NCI-H1417 (cell line): ENCODE measurements around the gene SCARF2.
A peak's percentile ranks its signal among the peaks of the same experiment; 100 is the strongest.

Experiments used
- DNase-seq, 3 experiments: peaks; one replicate each; lab custom pipeline; 2025; lab: John Stamatoyannopoulos, UW

The SCARF2 gene

DNA sequence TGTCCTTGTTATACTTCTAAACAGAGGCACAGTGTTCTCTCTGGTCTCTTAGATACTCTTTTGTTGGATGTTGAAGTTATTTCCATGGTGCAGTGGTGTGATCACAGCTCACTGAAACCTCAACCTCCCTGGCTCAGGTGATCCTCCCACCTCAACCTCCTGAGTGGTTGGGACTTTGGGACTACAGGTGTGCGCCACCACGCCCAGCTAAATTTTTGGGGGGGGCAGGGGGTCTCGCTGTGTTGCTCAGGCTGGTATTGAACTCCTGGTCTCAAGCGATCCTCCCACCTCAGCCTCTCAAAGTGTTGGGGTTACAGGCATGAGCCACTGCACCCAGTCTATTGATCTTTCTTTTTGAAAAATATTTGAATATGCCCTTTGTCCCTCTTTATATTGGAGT, 28.7 kb downstream of the SCARF2 start:
- DNase-seq: no peak

- no peak for DNase-seq
Measured at GRCh38 chr22:20407829-20408228, 29.8 kb downstream of the SCARF2 start.

DNA sequence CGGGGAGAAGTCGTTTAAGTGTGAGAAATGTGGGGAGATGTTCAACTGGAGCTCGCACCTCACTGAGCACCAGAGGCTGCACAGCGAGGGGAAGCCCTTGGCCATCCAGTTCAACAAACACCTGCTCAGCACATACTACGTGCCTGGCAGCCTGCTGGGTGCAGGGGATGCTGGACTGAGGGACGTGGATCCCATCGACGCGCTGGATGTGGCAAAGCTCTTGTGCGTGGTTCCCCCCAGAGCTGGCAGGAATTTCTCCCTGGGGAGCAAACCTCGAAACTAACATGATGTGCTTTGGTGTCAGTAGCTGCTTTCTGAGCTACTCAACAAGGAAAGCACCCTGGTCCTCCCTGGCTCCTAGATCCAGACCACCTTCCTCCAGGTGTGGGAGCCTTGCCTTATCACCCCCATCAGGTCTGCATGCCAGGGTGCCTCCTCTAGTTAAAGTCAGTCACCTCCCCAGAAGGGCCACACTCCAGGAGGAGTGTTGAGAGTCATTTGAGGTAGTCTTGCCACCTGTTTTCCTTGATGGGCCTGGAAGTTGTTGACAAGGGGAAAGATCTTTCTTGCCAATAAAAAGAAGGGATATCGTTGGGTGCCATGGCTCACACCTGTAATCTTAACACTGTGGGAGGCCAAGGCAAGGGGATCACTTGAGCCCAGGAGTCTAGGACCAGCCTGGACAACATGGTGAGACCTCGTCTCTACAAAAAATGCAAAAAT, 30.8 kb downstream of the SCARF2 start:
- no peak for DNase-seq

DNA sequence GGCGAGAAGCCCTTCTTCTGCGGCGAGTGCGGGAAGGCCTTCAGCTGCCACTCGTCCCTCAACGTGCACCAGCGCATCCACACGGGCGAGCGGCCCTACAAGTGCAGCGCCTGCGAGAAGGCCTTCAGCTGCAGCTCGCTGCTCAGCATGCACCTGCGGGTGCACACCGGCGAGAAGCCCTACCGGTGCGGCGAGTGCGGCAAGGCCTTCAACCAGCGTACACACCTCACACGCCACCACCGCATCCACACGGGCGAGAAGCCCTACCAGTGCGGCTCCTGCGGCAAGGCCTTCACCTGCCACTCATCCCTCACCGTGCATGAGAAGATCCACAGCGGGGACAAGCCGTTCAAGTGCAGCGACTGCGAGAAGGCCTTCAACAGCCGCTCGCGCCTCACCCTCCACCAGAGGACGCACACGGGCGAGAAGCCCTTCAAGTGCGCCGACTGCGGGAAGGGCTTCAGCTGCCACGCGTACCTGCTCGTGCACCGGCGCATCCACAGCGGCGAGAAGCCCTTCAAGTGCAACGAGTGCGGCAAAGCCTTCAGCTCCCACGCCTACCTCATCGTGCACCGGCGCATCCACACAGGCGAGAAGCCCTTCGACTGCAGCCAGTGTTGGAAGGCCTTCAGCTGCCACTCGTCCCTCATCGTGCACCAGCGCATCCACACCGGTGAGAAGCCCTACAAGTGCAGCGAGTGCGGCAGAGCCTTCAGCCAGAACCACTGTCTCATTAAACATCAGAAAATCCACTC, 31.5 kb downstream of the SCARF2 start:
- DNase-seq: no peak

GRCh38 chr22:20405291-20405930, 32.2 kb downstream of the SCARF2 start:
- no peak for DNase-seq

DNA sequence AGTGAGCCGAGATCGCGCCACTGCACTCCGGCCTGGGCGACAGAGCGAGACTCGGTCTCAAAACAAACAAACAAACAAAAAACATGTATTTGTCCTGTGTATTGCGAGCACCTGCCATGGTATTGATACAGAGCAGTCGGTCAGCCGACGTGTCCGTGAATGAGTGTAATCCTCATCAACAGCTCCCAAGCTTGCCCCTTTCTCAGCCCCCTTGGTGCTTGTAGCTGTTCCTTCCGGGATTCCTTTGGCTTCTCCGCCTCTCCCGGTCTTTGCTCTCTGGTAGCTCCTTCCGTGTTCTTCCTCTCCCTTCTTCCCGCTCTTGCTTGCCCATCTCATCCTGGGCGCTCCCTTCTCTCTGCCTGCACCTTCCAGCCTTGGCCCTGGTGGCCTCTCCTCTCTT, 32.7 kb downstream of the SCARF2 start:
- DNase-seq: no peak

- DNase-seq: no peak
Measured at GRCh38 chr22:20403779-20404140, 33.9 kb downstream of the SCARF2 start.

- DNase-seq: no peak
Measured at GRCh38 chr22:20402960-20403778, 34.5 kb downstream of the SCARF2 start.

DNA sequence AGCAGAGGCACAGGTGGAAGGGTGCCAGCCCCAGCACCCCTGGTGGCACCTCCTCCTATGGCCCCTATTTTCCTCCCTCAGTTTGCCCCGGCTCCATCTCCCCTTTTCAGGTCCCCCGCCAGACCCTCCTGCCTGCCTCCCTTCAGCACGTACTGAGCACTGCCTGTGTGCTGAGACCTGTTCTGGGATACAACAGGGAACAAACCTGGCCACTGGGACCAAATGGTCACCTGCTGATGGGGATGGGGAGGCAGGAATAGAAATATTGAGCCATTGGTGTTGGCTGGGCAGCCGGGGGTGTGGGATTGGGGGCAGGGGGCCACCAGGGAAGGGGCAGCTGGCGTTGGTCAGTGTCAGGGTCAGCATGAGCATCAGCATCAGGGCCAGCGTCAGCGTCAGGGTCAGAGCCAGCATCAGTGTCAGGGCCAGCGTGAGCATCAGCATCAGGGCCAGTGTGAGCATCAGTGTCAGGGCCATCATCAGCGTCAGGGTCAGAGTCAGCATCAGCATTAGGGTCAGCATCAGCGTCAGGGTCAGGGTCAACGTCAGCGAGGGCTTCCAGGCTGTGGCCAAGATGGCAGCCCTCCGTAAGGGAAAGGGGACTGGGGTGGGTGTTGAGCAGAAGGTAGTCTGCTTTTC, 36.1 kb downstream of the SCARF2 start:
- no peak for DNase-seq

- no peak for DNase-seq
Measured at GRCh38 chr22:20400606-20401375, 36.8 kb downstream of the SCARF2 start.

GRCh38 chr22:20399866-20400605, 37.6 kb downstream of the SCARF2 start:
- no peak for DNase-seq

- no peak for DNase-seq
Measured at GRCh38 chr22:20398420-20398819, 39.2 kb downstream of the SCARF2 start.

DNA sequence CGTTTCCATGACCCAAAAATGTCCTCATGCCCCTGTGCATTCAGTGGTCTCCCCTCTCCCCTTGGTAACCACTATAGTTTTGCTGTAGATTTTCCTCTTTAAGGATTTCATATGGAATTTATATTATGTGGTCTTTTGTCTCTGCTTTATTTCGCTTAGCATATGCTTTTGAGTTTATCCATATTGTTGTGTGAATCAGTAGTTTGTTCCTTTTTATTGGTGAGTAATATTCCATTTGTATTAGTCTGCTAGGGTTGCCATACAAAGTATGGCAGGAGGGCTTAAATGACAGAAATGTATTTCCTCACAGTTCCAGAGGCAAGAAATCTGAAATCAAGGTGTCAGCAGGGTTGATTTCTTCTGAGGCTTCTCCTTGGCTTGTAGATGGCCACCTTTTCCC, 40.1 kb downstream of the SCARF2 start:
- no peak for DNase-seq

GRCh38 chr22:20396639-20397038, 41.0 kb downstream of the SCARF2 start:
- no peak for DNase-seq

GRCh38 chr22:20395907-20396287, 41.7 kb downstream of the SCARF2 start:
- DNase-seq: no peak

DNA sequence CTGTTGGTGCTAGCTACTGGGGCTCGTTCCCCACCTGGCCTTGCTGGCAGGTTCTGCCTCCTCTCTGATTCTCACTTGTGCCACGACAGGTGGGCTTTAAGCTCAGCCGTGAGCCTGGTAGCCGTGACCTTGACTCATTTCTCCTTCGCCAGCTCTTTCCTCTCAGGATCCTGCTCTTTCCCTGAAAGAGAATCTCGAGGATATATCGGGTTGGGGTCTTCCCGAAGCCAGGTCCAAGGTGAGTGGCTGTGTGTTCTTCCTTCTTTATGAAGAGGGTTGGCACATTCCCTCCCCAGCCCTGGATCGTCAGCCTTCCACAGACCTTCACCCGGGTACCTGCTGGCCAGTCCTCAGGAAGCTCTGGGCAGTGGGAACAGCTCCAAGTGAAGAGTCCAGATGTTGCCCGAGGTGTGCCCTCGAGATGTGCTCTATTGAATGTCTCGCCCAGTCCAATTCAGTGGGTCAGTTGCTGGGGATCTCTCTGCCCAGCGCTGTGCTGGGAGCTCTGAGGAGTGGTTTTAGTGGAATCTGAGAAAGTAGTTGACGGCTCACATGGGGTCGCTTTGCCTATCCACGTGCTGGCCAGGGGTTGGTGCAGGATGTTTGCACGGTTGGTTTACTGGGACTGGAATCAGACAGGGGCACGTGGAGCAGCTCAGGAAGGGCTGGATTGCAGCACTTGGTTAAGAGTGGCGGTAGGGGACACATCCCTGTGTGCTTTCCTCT, 42.3 kb downstream of the SCARF2 start:
- no peak for DNase-seq

- peak; percentile 82 to 91 (median 85) for DNase-seq
Measured at GRCh38 chr22:20393705-20394476, 43.7 kb downstream of the SCARF2 start, which contains the start of gene ZNF74. Gene ZNF74, plus strand, starts transcription at chr22:20394151. Its CDS starts 478 bp downstream, at chr22:20394629.

DNA sequence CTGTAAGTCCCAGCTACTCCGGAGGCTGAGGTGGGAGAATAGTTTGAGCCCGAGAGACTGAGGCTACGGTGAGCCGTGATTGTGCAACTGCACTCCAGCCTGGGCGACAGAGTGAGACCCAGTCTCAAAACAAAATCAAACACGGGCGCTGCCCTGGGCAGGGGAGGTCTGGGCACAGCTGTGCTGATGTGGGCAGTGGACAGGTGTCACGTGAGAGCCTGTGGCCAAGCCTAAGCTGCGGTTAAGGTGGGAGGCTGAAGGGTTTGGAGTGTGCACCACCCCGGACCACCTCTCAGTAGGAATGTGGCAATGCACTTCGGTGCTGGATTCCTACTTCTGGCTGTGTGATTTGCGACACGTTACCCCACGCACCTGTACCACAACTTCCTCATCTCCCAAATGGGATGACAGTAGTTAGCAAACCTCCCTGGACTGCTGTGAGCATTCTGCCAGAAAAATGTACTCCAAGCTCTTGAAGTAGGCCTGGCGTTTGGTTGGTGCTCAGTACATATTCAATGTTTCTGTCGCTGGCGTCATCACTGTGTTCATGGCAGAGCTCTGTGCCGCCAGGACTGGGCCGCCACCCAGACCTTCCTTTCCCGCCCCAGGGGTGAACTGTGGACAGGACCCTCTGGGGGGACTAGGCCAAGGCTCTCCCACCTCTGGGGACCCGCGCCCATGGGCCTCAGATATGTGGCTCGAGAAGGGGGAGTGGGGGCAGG, 44.5 kb downstream of the SCARF2 start:
- DNase-seq: no peak
